T-helper 1 cell treated with Interleukin-12 subunit alpha and Interleukin-12 subunit beta and Interleukin-4 antibody, amounts not matched to agents 30 μg/mL and 1 μg/mL, for 36 hours (primary cell): ENCODE measurements around the gene KIF26B.

Source experiments
- H3K27ac Mint-ChIP-seq: one replicate; pipeline ENCODE4 v1.8.0; 2021; ENCODE audit warnings: mild to moderate bottlenecking, mixed read lengths
- H3K27me3 Mint-ChIP-seq: one replicate; pipeline ENCODE4 v1.8.0; 2021; ENCODE audit warnings: low read depth, mixed read lengths
- H3K36me3 Mint-ChIP-seq: one replicate; pipeline ENCODE4 v1.8.0; 2021; ENCODE audit warnings: low read depth, mixed read lengths
- H3K4me1 Mint-ChIP-seq: one replicate; pipeline ENCODE4 v1.8.0; 2021; ENCODE audit warnings: low read depth, mixed read lengths
- H3K4me3 Mint-ChIP-seq: one replicate; pipeline ENCODE4 v1.8.0; 2021; ENCODE audit warnings: mild to moderate bottlenecking, moderate library complexity, mixed read lengths
- H3K9me3 Mint-ChIP-seq: one replicate; pipeline ENCODE4 v1.8.0; 2021; ENCODE audit warnings: mixed read lengths

The KIF26B gene

GRCh38 chr1:245615001-245615400 lies 460.2 kb downstream of the KIF26B start:
- Mint-ChIP-seq H3K27ac (no peak overlapping the region), H3K9me3 (no peaks in the 10 kb centered on the region), H3K36me3 (no peaks in the 10 kb centered on the region), H3K27me3 (no peaks in the 10 kb centered on the region), H3K4me3 (no peak overlapping the region), H3K4me1 (no peaks in the 10 kb centered on the region)

GRCh38 chr1:245621589-245621988 lies 466.8 kb downstream of the KIF26B start:
- H3K4me3 Mint-ChIP-seq, result no peak overlapping the region
- no peaks in the 10 kb centered on the region for H3K27me3 Mint-ChIP-seq
- H3K4me1 Mint-ChIP-seq, result no peaks in the 10 kb centered on the region
- H3K36me3 Mint-ChIP-seq, result no peaks in the 10 kb centered on the region
- no peaks in the 10 kb centered on the region for H3K9me3 Mint-ChIP-seq
- no peak overlapping the region for H3K27ac Mint-ChIP-seq

GRCh38 chr1:245622332-245623014 lies 467.7 kb downstream of the KIF26B start:
- Mint-ChIP-seq H3K27me3 (no peaks in the 10 kb centered on the region), H3K9me3 (no peaks in the 10 kb centered on the region), H3K27ac (no peak overlapping the region), H3K4me1 (no peaks in the 10 kb centered on the region), H3K36me3 (no peaks in the 10 kb centered on the region), H3K4me3 (no peak overlapping the region)

- Mint-ChIP-seq H3K4me3 (no peak overlapping the region), H3K36me3 (no peaks in the 10 kb centered on the region), H3K9me3 (peaks cover 28% of the 10 kb centered on the region), H3K27ac (no peak overlapping the region), H3K4me1 (no peaks in the 10 kb centered on the region), H3K27me3 (no peaks in the 10 kb centered on the region)
Observed at GRCh38 chr1:245641384-245641783, 486.6 kb downstream of the KIF26B start.

GRCh38 chr1:245645406-245645805 lies 490.6 kb downstream of the KIF26B start:
- Mint-ChIP-seq H3K4me3 (no peak overlapping the region), H3K36me3 (no peaks in the 10 kb centered on the region), H3K27ac (no peak overlapping the region), H3K4me1 (no peaks in the 10 kb centered on the region), H3K9me3 (peaks cover 25% of the 10 kb centered on the region), H3K27me3 (no peaks in the 10 kb centered on the region)

- H3K4me1 Mint-ChIP-seq, result no peaks in the 10 kb centered on the region
- H3K27ac Mint-ChIP-seq, result no peak overlapping the region
- H3K9me3 Mint-ChIP-seq, result peaks cover 22% of the 10 kb centered on the region
- no peaks in the 10 kb centered on the region for H3K36me3 Mint-ChIP-seq
- H3K27me3 Mint-ChIP-seq, result no peaks in the 10 kb centered on the region
- no peak overlapping the region for H3K4me3 Mint-ChIP-seq
Observed at GRCh38 chr1:245645894-245646293, 491.1 kb downstream of the KIF26B start.

GRCh38 chr1:245648749-245649522 lies 494.2 kb downstream of the KIF26B start:
- Mint-ChIP-seq H3K9me3 (peaks cover 6% of the 10 kb centered on the region), H3K4me3 (no peak overlapping the region), H3K27me3 (no peaks in the 10 kb centered on the region), H3K4me1 (no peaks in the 10 kb centered on the region), H3K36me3 (no peaks in the 10 kb centered on the region), H3K27ac (no peak overlapping the region)

- Mint-ChIP-seq H3K27ac (no peak overlapping the region), H3K36me3 (no peaks in the 10 kb centered on the region), H3K4me3 (no peak overlapping the region), H3K27me3 (no peaks in the 10 kb centered on the region), H3K4me1 (no peaks in the 10 kb centered on the region), H3K9me3 (peaks cover 1% of the 10 kb centered on the region)
Observed at GRCh38 chr1:245649666-245650065, 494.9 kb downstream of the KIF26B start.

- H3K4me3 Mint-ChIP-seq, result no peak overlapping the region
- H3K4me1 Mint-ChIP-seq, result no peaks in the 10 kb centered on the region
- no peak overlapping the region for H3K27ac Mint-ChIP-seq
- H3K36me3 Mint-ChIP-seq, result no peaks in the 10 kb centered on the region
- no peaks in the 10 kb centered on the region for H3K27me3 Mint-ChIP-seq
- H3K9me3 Mint-ChIP-seq, result no peaks in the 10 kb centered on the region
Observed at GRCh38 chr1:245650441-245650960, 495.7 kb downstream of the KIF26B start.

GRCh38 chr1:245651093-245651492 lies 496.3 kb downstream of the KIF26B start:
- Mint-ChIP-seq H3K27ac (no peak overlapping the region), H3K27me3 (no peaks in the 10 kb centered on the region), H3K4me1 (no peaks in the 10 kb centered on the region), H3K36me3 (no peaks in the 10 kb centered on the region), H3K9me3 (no peaks in the 10 kb centered on the region), H3K4me3 (no peak overlapping the region)

- Mint-ChIP-seq H3K4me3 (no peak overlapping the region), H3K27ac (no peak overlapping the region), H3K36me3 (no peaks in the 10 kb centered on the region)
Observed at GRCh38 chr1:245652116-245652515, 497.3 kb downstream of the KIF26B start.

GRCh38 chr1:245652660-245653427 lies 498.1 kb downstream of the KIF26B start:
- Mint-ChIP-seq H3K27me3 (no peaks in the 10 kb centered on the region), H3K9me3 (no peaks in the 10 kb centered on the region), H3K36me3 (no peaks in the 10 kb centered on the region), H3K27ac (no peak overlapping the region), H3K4me3 (no peak overlapping the region), H3K4me1 (no peaks in the 10 kb centered on the region)

More at GRCh38 chr1:245652116-245652515, 497.3 kb downstream of the KIF26B start:
- Mint-ChIP-seq H3K27me3 (no peaks in the 10 kb centered on the region), H3K4me1 (no peaks in the 10 kb centered on the region), H3K9me3 (no peaks in the 10 kb centered on the region)

GRCh38 chr1:245654460-245655050 lies 499.8 kb downstream of the KIF26B start:
- no peaks in the 10 kb centered on the region for H3K36me3 Mint-ChIP-seq
- H3K27ac Mint-ChIP-seq, result no peak overlapping the region
- H3K9me3 Mint-ChIP-seq, result no peaks in the 10 kb centered on the region
- H3K4me1 Mint-ChIP-seq, result no peaks in the 10 kb centered on the region
- no peaks in the 10 kb centered on the region for H3K27me3 Mint-ChIP-seq
- no peak overlapping the region for H3K4me3 Mint-ChIP-seq

- Mint-ChIP-seq H3K27me3 (no peaks in the 10 kb centered on the region), H3K4me1 (no peaks in the 10 kb centered on the region), H3K4me3 (no peak overlapping the region), H3K36me3 (no peaks in the 10 kb centered on the region), H3K9me3 (no peaks in the 10 kb centered on the region), H3K27ac (no peak overlapping the region)
Observed at GRCh38 chr1:245656189-245656717, 501.5 kb downstream of the KIF26B start.
